ENCODE data around the gene LAMA2. TPM values are rescaled to one million over a fixed set of nuclear protein-coding genes. Genes with fewer than 3 reads are reported as not detected.

Gene LAMA2
- total and polyA plus RNA-seq, 2 of the 13 experiments (the other 11 are each of a cell fraction or from before 2014, with no cell fraction given): 0.11 to 0.28 TPM

DNA sequence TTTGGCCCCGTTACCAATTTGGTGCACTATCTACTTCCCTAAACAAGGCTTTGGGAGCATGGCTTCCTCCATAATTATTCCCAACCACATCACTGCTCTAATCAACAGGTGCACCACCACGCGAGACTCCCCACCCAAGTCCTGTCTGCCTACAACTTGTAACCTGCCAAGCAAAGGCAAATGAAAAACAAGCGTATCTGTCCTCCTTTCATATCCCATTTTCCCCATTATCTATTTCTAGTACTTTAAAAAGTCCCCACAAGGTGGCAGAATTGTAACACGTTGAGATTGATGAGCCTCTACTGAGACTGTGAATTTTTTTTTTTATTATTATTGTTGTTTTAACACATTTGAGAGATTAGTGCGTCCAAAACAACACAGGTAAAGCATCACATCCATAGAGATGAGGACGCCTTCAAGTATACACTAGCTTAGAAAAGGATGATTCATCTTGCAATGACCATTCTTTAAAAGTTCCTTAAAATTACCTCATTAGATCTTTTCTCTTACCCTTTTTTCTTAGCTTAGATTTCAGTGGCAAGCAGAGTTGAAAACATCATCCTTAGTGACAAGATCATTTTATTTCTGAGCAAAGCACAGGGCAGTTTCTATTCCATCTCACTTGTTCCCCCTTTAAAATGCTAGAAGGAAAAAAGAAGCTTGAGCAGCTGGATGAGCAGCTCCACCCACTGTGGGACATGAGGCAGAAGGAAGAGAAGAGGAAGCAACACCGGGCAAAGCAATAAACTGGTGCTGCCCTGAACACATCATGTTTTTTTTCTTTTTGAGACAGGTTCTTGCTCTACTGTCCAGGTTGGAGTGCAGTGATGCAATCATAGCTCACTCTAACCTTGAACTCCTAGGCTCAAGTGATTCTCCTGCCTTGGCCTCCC lies 616.3 kb downstream of the LAMA2 start (continued):
- no peak for TF ChIP-seq GLMP (CRISPR knock-in tag; IDR thresholded peaks at IDR 0.05; ENCODE audit: borderline replicate concordance)
- TF ChIP-seq, protein P1, sequence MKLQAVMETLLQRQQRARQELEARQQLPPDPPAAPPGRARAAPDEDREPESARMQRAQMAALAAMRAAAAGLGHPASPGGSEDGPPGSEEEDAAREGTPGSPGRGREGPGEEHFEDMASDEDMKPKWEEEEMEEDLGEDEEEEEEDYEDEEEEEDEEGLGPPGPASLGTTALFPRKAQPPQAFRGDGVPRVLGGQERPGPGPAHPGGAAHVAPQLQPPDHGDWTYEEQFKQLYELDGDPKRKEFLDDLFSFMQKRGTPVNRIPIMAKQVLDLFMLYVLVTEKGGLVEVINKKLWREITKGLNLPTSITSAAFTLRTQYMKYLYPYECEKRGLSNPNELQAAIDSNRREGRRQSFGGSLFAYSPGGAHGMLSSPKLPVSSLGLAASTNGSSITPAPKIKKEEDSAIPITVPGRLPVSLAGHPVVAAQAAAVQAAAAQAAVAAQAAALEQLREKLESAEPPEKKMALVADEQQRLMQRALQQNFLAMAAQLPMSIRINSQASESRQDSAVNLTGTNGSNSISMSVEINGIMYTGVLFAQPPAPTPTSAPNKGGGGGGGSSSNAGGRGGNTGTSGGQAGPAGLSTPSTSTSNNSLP (IDR thresholded peaks at IDR 0.05; ENCODE audit: low read depth, low read length): 0 out of 2 replicates have a peak, but pooled peaks have one; percentile 36
- peak; percentile 62; the same call in 1 of the 2 replicates for TF ChIP-seq RAD21 (CRISPR knock-in tag; IDR thresholded peaks at IDR 0.05)
- TF ChIP-seq RCOR2 (CRISPR knock-in tag; IDR thresholded peaks at IDR 0.05): no peak
- no peak for TF ChIP-seq GZF1 (CRISPR knock-in tag; IDR thresholded peaks at IDR 0.05)
- no peak for TF ChIP-seq ZNF18 (CRISPR knock-in tag; IDR thresholded peaks at IDR 0.05; ENCODE audit: insufficient replicate concordance)
- TF ChIP-seq SRSF9 (IDR thresholded peaks at IDR 0.05; ENCODE audit: borderline replicate concordance, insufficient read depth, low read depth, low read length, poor library complexity, severe bottlenecking): no peak
- TF ChIP-seq ZGPAT (CRISPR knock-in tag; IDR thresholded peaks at IDR 0.05): no peak
- TF ChIP-seq ARNTL (CRISPR knock-in tag; IDR thresholded peaks at IDR 0.05): no peak
- TF ChIP-seq MIER3 (CRISPR knock-in tag; IDR thresholded peaks at IDR 0.05; ENCODE audit: borderline replicate concordance): 0 out of 2 replicates have a peak, but pooled peaks have one; percentile 27
- no peak for TF ChIP-seq YEATS4 (CRISPR knock-in tag; IDR thresholded peaks at IDR 0.05; ENCODE audit: borderline replicate concordance)
- no peak for TF ChIP-seq KDM6A (CRISPR knock-in tag; IDR thresholded peaks at IDR 0.05; ENCODE audit: low read depth)
- TF ChIP-seq, protein P2, sequence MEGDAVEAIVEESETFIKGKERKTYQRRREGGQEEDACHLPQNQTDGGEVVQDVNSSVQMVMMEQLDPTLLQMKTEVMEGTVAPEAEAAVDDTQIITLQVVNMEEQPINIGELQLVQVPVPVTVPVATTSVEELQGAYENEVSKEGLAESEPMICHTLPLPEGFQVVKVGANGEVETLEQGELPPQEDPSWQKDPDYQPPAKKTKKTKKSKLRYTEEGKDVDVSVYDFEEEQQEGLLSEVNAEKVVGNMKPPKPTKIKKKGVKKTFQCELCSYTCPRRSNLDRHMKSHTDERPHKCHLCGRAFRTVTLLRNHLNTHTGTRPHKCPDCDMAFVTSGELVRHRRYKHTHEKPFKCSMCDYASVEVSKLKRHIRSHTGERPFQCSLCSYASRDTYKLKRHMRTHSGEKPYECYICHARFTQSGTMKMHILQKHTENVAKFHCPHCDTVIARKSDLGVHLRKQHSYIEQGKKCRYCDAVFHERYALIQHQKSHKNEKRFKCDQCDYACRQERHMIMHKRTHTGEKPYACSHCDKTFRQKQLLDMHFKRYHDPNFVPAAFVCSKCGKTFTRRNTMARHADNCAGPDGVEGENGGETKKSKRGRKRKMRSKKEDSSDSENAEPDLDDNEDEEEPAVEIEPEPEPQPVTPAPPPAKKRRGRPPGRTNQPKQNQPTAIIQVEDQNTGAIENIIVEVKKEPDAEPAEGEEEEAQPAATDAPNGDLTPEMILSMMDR (CRISPR knock-in tag; IDR thresholded peaks at IDR 0.05): peak; percentile 78
- no peak for TF ChIP-seq ZNF224 (CRISPR knock-in tag; IDR thresholded peaks at IDR 0.05)
- TF ChIP-seq, protein P3, sequence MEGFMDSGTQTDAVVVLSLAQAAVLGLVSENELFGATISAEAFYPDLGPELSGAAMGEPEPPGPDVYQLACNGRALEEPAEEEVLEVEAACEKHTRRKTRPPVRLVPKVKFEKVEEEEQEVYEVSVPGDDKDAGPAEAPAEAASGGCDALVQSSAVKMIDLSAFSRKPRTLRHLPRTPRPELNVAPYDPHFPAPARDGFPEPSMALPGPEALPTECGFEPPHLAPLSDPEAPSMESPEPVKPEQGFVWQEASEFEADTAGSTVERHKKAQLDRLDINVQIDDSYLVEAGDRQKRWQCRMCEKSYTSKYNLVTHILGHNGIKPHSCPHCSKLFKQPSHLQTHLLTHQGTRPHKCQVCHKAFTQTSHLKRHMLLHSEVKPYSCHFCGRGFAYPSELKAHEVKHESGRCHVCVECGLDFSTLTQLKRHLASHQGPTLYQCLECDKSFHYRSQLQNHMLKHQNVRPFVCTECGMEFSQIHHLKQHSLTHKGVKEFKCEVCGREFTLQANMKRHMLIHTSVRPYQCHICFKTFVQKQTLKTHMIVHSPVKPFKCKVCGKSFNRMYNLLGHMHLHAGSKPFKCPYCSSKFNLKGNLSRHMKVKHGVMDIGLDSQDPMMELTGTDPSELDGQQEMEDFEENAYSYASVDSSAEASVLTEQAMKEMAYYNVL (CRISPR knock-in tag; IDR thresholded peaks at IDR 0.05; ENCODE audit: borderline replicate concordance): no peak
- no peak for TF ChIP-seq RBAK (CRISPR knock-in tag; IDR thresholded peaks at IDR 0.05)
- TF ChIP-seq HMGA1 (CRISPR knock-in tag; conservative IDR thresholded peaks at IDR 0.05): no peak
- TF ChIP-seq ZNF572 (CRISPR knock-in tag; IDR thresholded peaks at IDR 0.05): no peak
- TF ChIP-seq ZNF234 (CRISPR knock-in tag; conservative IDR thresholded peaks at IDR 0.05): no peak

Measured in HepG2 (cell line).